ENCODE results near the gene TAS2R46.
"Not testable (repeated sequence)": the region's sequence is repeated elsewhere in the genome, so short reads cannot be mapped to it uniquely, and the experiment has no call there.

DNA sequence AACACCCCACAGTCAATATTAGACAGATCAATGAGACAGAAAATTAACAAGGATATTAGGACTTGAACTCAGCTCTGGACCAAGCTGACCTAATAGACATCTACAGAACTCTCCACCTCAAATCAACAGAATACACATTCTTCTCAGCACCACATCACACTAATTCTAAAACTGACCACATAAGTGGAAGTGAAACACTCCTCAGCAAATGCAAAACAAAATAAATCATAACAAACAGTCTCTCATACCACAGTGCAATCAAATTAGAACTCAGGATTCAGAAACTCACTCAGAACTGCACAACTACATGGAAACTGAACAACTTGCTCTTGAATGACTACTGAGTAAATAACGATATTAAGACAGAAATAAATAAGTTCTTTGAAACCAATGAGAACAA, 49.1 kb upstream of the TAS2R46 start:
- TF ChIP-seq, protein P1, sequence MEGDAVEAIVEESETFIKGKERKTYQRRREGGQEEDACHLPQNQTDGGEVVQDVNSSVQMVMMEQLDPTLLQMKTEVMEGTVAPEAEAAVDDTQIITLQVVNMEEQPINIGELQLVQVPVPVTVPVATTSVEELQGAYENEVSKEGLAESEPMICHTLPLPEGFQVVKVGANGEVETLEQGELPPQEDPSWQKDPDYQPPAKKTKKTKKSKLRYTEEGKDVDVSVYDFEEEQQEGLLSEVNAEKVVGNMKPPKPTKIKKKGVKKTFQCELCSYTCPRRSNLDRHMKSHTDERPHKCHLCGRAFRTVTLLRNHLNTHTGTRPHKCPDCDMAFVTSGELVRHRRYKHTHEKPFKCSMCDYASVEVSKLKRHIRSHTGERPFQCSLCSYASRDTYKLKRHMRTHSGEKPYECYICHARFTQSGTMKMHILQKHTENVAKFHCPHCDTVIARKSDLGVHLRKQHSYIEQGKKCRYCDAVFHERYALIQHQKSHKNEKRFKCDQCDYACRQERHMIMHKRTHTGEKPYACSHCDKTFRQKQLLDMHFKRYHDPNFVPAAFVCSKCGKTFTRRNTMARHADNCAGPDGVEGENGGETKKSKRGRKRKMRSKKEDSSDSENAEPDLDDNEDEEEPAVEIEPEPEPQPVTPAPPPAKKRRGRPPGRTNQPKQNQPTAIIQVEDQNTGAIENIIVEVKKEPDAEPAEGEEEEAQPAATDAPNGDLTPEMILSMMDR (IDR thresholded peaks at IDR 0.05), result not testable (repeated sequence)
- not testable (repeated sequence) for TF ChIP-seq POLR2A, POLR2AphosphoS5, EP300 (IDR thresholded peaks at IDR 0.05)

Measured in sigmoid colon (tissue), 4 donors.